Prostate gland (tissue), 2 donors: ENCODE measurements around the gene CAVIN4.

Source experiments
- POLR2A ChIP-seq: fragments of 450-650 bp; IDR thresholded peaks from one replicate; pipeline ENCODE4 v1.6.1; 2016; ENCODE audit warnings: antibody characterized with exemption, mild to moderate bottlenecking
- TF ChIP-seq, protein P1 (sequence below), 4 experiments: fragments of 200-600 bp in 2 of 4; fragments of 450-650 bp in 2 of 4; sonication (generic) in 2 of 4; IDR thresholded peaks; 1 replicate in 3 of 4; 2 replicates in 1 of 4; pipeline ENCODE4 v1.5.1; 2016 to 2019; ENCODE audit warnings: antibody characterized with exemption in 4 of 4, mild to moderate bottlenecking in 2 of 4, moderate library complexity in 2 of 4

DNA sequence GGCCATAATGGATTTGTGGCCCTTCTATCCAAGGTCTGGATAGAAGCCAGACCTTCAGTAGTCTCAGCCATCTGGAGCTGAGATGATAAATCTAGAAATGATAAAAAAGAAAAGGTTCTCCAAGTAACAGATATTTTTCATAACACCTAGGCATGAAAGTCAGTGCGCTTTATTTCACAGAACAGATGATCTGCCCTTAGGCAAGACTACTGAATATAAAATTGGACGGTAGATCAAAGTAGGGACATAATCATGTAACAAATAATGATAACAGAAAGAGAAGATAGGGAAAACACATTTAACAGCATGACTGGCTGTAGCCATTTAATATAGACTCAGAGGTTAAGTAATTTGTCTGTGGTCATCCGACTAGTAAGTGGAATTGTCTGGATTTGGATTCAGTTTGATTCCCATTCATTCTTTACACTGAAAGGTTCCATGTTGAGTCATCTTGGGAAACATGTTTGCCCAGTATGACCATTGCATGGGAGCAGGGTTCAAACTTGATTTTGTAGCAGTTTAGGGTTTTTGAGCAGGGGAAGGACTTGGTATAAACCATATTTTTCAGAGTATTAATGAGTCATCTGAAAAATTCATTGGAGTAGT, 4.1 kb upstream of the CAVIN4 start:
- TF ChIP-seq, protein P1, sequence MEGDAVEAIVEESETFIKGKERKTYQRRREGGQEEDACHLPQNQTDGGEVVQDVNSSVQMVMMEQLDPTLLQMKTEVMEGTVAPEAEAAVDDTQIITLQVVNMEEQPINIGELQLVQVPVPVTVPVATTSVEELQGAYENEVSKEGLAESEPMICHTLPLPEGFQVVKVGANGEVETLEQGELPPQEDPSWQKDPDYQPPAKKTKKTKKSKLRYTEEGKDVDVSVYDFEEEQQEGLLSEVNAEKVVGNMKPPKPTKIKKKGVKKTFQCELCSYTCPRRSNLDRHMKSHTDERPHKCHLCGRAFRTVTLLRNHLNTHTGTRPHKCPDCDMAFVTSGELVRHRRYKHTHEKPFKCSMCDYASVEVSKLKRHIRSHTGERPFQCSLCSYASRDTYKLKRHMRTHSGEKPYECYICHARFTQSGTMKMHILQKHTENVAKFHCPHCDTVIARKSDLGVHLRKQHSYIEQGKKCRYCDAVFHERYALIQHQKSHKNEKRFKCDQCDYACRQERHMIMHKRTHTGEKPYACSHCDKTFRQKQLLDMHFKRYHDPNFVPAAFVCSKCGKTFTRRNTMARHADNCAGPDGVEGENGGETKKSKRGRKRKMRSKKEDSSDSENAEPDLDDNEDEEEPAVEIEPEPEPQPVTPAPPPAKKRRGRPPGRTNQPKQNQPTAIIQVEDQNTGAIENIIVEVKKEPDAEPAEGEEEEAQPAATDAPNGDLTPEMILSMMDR (IDR thresholded peaks at IDR 0.05) = no peak
- no peak for TF ChIP-seq POLR2A
